SHP77 (cell line): Measurements from ENCODE around the gene MEAF6.

Source experiments
- DNase-seq, 2 experiments: peaks; one replicate each; lab custom pipeline; 2025; lab: John Stamatoyannopoulos, UW

The MEAF6 gene

DNA sequence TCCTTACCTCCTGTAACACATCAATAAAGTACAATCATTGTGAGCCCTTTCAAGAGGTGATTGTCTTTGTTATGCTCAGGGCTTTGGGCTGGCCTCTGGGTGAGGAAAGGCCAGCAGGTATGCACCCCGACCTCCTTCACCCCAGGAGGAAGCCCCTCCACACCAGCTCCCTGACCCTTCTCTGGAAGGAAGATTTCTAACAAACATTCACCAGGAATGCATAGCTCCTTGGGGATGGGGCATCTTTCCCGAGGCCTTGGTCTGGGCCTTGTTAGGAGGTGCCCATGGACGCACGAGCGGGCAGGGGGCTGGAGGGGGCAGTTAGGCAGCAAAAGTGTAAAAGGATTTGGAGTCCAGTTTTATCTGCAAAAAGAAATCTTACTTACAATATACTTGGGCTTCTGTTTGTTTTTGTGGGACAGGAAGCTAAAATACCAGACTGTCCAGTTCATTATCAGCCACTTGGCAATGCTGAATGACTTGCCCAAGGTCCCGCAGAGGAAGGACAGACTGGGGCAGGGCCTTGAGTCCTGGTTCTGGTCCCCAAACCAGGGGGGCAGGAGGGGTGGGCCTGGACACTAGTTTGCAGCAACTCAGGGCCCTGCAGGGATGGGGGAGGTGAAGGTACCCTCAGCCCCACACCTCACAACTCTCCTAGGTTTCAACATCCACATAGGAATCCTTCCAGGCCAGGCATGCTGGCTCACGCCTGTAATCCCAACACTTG, 30.1 kb downstream of the MEAF6 start:
- DNase-seq = no peak

DNA sequence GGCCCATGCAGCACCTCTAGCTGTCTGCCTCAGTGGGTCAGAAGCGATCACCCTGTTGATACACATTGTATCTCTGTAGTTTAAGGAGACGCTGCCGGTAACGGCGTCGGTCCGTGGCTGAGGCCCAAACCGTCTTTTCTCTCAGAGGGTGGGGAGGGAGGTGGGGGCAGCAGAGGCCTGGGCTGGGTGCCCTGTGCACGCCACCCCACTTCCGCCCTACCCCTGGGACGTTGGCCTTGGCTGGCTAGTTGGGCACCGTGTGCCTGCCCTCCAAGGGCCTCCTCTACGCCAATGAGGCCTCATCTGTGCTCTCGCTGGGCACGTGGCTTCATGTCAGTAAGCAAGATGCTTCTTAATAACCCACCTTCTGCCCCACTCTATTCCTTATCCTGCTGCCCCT, 30.8 kb downstream of the MEAF6 start:
- DNase-seq = no peak

DNA sequence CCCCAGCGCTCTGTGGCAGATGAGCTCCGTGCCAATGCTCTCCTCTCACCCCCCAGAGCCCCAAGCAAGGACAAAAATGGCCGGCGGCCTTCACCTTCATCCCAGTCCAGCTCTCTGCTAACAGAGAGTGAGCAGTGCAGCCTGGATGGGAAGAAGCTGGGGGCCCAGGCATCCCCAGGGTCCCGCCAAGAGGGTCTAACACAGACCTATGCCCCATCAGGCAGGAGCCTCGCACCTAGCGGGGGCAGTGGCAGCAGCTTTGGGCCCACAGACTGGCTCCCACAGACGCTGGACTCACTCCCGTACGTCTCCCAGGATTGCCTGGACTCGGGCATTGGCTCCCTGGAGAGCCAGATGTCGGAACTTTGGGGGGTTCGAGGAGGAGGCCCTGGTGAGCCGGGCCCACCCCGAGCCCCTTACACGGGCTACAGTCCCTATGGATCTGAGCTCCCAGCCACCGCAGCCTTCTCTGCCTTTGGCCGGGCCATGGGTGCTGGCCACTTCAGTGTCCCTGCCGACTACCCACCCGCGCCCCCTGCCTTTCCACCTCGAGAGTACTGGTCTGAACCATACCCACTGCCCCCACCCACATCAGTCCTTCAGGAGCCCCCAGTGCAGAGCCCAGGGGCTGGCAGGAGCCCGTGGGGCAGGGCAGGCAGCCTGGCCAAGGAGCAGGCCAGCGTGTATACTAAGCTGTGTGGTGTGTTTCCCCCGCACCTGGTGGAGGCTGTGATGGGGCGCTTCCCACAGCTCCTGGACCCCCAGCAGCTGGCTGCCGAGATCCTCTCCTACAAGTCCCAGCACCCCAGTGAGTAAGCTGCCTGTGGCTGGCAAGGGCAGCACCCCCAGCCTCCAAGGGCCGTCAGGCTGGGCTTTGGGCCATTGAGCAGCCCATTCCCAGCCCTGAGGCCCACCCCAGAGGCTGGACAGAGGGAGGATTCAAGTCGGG, 31.5 kb downstream of the MEAF6 start:
- DNase-seq = no peak

DNA sequence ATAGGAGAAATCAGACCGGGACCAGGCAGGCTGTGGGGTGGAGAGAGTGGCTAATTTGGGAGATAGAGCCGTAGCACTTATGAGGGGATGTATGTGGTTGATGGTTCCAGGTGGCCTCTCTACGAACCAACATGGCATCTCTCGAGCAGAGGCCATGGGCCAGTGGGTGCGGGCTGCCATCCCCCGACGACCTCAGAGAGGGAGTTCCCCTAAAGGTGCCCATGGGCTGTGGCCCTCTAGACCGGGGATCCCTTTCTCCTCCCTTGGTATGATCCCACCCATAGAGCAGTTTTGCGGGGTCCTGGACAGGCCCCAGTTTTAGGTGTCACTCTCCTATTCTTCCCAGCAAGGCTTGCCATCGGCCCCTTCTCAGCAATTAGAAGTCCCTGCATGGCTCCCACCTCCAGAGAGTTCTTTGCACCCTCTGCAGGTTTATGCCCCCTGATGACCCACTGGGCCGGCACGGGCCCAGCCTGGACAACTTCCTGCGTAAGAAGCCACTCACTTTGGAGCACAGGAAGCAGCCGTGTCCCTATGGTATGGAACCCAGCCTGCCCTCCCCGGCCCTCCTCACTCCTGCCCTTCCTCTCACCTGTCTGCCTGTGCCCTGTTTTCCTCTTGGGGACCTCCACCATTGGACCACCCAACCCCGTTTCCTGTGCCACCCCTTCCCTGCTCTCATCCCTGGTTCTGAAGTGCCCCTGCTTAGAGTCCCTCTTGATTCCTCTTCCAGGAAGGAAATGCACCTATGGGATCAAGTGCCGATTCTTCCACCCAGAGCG, 32.4 kb downstream of the MEAF6 start:
- DNase-seq = no peak

DNA sequence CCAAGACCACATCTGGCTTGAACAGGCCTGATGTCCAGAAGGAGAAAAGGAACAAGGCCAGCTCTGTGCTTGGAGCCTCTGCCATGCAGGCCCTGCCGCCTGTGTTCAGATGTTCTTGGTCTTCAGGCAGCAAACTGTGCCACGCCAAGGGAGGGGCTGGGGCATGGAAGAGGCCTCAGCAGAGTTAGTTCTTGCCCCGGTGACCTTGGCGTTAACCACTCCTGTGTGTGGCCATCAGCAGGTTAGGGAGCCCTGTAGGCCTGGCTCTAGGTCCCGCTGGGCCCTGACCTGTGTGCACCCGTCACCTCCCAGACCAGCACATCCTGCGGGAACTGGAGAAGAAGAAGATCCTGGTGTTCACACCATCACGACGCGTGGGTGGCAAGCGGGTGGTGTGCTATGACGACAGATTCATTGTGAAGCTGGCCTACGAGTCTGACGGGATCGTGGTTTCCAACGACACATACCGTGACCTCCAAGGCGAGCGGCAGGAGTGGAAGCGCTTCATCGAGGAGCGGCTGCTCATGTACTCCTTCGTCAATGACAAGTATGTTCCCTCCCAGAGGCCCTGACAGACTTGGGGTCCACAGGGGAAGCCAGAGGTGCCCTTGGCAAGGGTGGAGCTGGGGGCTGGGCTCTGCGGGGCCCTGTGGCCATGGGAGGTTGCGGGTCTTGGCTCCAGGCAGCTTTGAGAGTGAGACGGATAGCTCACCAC, 33.1 kb downstream of the MEAF6 start:
- no peak for DNase-seq

DNA sequence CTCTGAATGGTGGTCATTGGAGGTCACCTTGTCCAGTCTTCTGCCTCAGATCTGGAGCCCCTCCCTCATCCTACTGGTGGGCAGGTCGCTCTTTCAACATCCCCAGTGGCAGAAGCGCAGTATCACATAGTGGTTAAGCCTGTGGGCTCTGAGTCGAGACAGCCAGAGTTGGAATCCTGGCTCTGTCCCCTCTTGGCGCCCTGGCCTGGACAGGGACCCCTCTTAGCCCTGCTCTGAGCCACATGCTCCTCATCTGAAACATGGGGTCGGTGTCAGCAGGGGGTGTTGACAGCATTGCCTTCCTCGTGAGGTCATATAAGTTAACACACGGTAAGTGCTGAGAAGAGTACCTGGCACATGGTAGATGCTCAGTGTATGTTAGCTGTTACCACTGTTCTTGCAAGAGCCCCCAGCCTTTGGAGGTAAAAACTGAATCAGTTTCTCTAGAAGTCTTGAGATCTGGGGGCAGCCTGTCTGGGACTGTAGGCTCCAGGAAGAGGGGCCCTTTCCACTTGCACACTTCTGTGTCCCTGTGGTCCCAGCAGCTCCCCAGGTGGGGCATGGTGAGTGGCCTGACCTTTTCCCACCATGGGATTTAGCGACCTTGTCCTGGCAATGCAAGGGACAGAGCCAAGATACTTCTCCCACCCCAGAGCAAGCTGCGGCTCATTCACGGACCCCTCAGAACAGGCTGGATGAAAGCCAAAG, 33.8 kb downstream of the MEAF6 start:
- no peak for DNase-seq

DNA sequence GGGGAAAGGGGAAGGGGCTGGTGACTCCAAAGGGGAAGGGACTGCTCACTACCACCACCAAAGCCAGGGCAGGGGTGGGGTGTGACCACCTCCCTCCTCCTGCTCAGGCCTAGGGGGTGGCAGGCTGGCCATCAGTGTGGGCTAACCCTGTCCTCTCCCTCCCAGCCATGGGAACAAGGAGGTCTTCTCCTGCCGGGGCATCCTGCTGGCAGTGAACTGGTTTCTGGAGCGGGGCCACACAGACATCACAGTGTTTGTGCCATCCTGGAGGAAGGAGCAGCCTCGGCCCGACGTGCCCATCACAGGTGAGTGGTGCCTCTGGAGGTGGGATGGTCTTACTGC, 34.5 kb downstream of the MEAF6 start:
- no peak for DNase-seq

DNA sequence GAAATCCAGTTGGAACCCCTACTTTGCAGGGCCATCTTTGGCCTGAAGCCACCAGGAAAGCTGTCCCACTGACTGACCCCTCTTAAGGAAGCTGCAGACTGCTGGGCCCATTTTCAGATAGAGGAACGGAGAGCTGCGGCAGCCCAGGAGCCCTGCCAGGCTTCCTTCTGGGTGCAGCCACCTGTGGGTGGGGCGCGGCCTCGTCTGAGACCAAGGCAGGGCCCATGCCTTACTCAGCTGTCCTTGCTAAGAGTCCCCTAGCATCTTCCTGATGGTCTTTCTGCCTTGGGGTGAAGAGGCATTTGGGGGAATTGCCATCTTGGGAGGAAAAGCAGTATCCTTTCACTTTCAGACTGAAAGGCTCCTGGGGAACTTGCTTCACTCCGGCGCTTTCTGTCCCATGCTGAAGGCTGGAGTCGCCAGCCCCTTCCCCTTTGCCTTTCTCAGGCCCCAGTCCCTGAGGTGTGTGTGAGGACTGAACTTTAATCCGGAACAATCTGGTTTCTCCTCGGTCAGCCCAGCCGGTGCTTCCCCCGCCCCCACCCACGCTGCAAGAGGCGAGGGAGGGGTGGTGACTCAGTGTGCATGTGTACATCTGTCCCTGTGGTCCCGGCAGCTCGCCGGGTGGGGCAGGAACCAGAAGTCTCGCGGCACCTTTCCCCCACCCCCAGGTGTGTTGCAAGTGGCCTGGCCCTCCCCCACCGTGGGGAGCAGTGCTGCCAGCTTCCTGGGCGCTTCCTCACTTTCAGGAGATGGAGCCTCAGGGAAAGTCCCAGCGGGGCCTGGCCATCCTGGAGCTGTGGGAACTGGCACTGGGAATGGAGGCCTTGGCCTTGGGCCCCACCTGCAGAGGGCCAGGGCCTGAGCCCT, 35.1 kb downstream of the MEAF6 start:
- peak; percentile 39 to 62 for DNase-seq

DNA sequence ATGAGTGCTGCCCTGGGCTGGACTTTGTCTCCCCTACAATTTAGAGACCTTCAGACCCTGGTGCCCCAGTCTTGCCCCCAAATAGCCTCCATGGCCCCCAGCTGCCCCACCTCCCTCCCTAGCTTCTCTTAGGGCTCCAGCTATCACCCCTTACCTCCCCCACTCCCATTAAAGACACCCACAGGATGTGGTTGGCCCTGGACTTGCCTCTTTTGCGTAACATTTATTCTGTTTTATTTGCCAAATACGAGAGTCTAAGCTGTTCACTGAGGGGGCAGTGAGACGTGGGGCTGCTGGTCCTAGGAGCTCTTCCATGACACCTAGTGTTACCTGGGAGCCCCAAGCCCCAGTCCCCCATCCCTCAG, 35.7 kb downstream of the MEAF6 start:
- DNase-seq = no peak

DNA sequence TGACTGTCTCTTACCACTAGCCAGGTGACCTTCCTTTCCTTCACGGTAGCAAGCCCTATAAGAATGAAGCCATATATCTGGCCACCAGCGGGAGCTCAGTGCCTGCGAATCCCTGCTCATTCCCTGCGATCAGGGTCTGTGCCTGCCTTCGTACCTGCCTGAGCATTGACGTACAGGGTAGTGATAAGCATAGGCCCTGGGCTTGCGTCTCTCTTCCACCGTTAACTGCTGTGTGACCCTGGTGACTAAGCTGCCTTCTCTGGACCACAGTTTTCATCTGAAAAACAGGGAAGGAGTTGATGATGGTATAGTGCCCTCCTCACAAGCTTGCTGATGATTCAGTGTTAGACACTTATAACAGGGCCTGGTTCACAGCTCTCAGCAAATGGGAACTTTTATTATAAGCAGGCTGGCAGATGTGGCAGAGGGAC, 36.1 kb downstream of the MEAF6 start:
- no peak for DNase-seq

DNA sequence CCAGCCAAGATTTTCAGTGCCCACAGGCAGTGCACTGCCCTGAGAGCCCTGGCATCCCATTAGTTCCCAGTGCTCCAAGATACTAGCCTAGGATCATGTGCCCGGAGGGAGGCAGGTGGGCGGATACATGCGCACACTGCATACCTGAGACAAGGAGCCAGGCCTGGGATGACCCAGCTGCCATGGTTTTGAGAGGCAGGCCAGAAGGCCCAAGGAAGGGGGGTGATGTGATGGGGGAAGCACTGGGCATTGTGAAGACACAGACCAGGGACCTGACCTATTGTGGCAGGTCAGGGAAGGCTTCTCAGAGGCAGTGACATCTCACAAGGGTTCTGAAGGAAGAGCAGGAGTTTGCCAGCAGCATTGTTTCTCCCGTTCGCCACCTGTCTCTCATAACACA, 36.6 kb downstream of the MEAF6 start:
- DNase-seq = no peak

DNA sequence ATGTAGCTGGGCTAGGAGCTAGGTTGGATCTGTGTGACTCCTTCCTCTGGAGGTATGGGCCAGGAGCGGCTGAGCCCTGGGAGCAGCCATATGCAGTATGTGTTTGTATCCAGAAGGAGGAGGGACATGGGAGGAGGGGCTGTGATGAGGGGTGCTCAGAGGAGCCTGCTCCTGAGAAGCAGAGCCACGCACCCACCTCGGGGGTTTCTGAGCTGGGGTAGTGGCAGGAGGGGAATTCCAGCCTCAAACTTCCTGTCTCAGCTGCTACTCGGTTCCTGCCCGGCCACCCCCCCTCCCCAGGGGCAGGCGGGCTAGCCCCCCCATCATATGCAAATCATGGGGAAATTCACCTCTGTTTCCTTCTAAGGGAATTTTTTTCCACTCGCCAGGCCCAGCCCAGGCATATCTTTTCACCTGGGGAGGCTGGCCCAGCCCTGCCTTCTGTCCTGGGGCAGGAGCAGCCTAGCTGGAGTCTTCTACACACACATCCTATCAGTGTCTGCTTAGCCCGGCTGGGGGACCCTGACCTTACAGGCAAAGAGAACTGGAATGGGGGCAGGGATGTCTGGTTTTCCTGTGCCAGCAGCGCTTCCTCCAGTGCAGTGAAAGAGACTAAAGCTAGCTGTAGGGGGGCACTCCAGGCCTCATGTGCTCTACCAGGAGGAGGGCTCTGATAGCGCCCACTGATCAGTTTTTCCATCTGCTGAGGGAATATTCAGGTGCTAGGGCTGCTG, 37.2 kb downstream of the MEAF6 start:
- no peak for DNase-seq

DNA sequence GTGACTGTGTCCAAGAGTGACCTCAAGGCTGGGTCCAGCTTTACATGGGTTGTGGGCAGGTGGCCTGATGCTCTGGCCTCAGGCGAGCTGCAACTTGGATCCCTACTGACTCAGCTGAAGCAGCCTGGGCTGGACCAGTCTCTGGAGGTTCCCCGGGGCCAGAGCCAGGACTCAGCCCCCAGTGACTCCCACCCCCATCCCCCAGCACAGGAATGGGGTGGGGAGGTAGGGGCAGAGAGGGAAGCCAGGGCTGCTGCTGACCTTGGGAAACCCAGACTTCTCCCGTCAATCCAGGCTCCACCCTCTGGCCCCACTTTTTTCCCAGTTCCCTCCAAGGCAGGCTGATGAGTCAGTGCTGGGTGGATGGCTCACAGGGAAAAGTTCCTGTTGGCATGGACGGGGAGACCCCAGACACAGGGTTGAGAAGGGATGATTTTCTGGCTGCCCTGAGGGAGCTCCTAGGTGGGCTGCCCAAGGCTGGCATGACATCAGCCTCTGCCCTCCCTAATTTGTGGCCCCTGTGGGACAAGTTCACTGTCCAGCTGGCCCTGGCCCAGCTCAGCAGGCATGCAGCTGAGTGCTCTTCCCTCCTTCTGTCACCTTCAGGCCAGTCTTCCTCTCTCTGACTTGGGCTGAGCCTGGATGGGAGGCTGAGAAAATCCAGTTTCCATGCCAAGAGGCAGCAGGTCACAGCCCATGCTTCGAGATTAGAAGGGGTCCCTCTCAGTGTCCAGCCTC, 37.9 kb downstream of the MEAF6 start:
- DNase-seq = no peak

DNA sequence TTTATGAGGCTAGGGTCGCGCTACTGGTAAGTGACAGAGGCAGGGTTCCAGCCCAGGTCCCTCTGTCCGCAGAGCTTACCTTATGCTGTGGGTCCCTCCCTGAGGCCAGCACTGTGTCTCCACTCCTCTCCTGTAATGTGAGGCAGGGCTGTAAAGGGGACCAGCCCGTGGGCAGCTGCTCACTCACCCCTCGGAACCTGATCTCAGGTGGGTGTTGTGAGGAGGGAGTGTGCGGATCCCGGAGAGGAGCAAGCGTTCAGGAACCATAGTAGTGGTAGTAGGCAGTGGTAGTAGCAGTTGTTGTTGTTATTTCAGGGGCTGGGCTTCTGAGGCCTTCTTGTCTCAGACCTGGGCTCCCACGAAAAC, 38.5 kb downstream of the MEAF6 start:
- no peak for DNase-seq

DNA sequence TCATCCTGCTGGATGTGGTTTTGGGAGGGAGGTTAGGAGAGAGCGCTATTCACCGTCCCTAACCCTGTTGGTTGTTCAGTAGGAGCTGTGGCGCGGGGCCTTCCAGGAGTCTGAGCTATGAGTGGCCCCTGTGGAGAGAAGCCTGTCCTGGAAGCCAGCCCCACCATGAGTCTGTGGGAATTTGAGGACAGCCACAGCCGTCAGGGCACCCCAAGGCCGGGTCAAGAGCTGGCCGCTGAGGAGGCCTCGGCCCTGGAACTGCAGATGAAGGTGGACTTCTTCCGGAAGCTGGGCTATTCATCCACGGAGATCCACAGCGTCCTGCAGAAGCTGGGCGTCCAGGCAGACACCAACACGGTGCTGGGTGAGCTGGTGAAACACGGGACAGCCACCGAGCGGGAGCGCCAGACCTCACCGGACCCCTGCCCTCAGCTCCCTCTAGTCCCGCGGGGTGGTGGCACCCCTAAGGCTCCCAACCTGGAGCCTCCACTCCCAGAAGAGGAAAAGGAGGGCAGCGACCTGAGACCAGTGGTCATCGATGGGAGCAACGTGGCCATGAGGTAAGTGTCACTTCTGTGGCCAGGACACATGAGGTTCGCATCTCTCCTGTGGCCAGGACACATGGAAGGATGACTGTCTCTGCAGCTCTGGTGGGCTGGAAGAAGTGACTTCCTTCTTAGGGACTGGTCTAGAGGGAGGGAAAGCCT, 39.0 kb downstream of the MEAF6 start:
- no peak for DNase-seq

DNA sequence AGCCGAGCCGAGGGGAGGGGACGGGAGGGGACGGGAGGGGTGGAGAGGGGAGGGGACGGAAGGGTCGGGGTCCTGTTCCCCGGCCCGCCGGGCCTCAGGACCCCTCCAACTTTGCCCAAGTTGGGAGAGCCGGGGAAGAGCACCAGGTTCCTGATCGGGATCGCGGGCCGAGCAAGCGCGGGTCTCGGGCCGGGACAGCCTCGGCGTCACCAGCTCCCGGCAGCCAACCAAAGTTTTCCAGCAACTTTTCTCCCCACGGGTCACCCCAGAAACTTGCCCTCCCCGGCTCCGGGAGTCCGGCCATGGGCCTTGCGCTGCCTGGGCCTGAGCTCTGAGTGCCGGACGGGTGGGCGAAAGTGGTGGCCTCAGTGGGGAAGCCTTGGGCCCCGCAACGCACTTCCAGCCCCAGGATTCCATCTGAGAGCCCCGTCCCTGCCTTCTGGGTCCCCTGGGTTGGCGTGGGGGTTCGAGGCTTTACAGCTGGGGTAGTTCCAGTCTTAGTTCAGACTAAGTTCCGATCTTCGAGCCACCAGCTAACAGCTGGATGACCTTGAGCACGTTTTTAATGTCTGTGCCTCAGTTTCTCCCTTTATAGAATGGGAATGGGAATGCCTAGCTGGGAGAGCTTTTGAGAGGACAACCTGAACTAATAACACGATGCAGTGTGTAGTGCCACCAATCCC, 39.7 kb downstream of the MEAF6 start:
- DNase-seq = no peak

DNA sequence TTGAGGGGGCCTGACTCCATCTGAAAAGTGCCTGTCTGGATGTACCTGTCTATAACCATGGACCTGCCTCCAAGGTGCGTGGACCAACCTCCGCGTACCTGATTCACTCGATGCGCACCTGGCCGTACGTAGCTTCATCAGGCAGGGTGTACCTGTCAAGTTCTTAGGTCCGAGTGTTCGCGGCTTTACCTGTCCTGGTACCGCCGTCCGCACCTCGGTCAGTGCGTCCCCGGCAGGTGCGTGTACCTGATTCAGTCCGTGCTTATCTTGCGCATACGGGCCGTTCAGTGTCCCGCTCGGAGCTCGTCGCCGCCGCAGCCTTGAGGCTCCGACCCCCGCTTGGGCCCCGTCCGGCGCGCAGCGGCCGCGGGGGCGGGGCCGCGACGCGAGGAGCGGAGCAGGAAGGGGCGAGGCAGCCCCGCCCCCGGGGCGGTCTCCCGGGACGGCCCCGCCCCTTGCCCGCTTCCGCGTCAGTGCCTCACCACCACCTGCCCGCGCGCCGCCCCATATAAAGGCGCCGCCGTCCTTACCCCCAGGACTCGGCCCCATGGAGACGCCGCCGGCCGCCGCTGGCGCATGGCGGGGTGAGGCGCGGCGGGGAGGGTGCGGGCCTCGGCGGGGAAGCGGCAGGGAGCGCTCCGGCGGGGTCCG, 40.4 kb downstream of the MEAF6 start, which contains the start of gene ZC3H12A:
ZC3H12A (plus strand) TSS at position 535 of the 651 bp plus-strand sequence. CDS start 917 bp downstream, outside the sequence.
- DNase-seq = peak; percentile 63 to 75
